ENCODE data around the gene EIF3A.
"Not testable (repeated sequence)": the region's sequence is repeated elsewhere in the genome, so short reads cannot be mapped to it uniquely, and the experiment has no call there.

Gene EIF3A

DNA sequence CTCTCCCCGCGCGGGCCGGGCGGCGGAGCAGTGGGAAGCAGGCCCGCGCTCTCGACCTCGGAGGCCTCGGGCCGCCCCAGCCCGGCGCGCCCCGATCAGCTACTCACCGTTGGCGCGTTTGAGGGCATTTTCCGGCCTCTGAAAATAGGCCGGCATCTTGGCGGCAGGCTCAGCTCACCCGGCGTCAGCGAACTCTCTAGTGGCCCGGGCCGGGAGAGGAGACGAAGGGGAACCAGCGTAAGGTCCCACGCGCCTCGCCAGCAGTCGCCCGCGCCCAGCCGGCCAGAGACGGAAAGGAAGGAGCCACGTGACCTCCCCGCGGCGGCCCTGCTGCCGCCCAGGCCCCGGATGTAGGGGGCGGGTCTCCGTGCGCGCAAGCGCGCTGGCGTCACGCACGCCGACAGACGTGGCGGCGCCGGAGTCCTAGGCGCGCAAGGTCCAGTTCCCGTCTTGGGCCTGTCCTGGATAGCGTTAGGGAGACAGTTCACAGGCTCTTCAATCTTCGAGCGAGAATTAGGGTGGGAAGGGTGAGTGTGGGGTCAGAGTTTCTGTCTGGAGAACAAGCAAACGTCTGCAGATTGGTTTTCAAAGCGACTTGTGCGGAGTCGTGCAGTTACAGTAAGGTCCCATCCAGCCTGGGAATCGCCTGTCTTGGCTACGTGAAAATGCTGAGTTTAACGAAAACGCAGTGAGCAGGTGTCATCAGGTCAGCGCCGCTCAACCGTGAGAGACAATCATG, at the start of gene EIF3A:
Gene EIF3A (minus strand): TSS at position 297 of the 739 bp plus-strand sequence. CDS start 141 bp downstream, at position 156.
- peak; percentile 80 to 86 for DNase-seq

- no peak for DNase-seq
Observed at GRCh38 chr10:119129721-119130120, 49.1 kb upstream of the EIF3A start.

- DNase-seq: no peak
Observed at GRCh38 chr10:119125942-119126341, 45.3 kb upstream of the EIF3A start.

- no peak for DNase-seq
Observed at GRCh38 chr10:119120875-119121274, 40.3 kb upstream of the EIF3A start.

DNA sequence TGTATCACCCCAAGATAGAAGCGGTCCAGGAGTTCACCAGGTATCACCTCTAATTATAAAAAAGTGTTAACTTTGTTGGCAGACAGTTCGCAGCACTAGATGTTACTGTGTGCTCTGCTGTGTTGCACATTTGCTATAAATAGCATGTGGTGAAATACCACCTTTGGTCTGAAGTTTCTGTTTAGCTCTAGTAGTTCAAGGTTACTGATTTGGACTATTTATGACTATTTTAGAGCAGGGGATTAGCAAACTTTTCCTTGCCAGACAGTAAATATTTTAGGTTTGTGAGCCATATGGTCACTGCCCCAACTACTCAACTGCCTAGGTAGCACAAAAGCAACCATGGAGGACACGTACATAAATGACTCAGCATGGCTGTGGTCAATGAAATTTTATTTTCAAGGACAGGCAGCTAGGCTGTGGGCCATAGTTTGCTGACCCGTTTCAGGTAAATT, 39.8 kb upstream of the EIF3A start:
- no peak for DNase-seq

DNA sequence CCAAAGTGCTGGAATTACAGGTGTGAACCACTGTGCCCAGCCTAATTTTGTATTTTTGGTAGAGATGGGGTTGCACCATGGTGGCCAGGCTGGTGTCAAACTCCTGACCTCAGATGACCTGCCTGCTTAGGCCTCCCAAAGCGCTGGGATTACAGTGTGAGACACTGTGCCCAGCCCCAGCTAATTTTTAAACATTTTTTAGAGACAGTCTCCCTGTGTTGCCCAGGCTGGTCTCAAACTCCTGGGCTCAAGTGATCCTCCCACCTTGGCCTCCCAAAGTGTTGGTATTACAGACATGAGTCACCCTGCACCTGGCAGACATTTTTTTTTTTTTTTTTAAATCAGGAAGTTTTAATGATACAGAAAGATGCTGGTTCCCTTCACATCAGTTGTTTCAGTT, 38.8 kb upstream of the EIF3A start:
- DNase-seq: no peak

GRCh38 chr10:119118231-119118630, 37.6 kb upstream of the EIF3A start:
- DNase-seq: no peak

DNA sequence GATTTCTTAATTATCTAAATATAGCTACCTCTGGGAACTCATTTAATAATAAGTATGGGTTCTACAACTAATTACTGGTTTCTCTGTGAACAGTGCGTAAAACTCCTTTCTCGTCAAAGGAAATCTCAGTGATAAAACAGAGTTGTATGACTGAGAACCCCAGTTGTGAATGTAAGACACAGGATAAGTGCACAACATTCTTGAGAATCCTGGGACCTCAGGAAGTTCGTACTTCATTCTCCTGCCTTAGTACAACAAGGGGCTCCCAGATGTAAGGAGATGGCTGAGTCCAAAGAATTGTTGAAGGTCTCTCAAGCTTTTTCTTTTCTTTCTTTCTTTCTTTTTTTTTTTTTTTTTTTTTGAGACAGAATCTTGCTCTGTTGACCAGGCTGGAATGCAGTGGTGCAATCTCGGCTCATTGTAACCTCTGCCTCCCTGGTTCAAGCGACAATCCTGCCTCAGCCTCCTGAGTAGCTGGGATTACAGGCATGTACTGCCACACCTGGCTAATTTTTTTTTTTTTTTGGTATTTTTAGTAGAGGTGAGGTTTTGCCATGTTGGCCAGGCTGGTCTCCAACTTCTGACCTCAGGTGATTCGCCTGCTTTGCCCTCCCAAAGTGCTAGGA, 35.8 kb upstream of the EIF3A start:
- DNase-seq: no peak

DNA sequence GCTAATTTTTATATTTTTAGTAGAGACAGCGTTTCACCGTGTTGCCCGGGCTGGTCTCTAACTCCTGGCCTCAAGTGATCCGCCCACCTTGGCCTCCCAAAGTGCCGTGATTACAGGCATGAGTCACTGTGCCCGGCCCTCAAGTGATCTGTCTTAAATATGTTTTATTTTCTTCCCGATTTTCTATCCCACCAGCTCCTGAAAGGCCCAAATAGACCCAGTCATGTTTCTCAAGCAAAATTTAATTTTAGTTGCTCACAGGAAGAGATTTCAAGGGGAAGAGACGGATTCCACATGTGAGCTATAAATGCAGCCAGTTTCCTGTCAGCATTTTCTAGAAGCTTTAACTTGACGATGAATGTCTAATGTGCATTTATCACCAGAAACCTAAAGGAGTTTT, 35.3 kb upstream of the EIF3A start:
- DNase-seq: no peak

GRCh38 chr10:119113751-119114732, 33.4 kb upstream of the EIF3A start:
- no peak for DNase-seq

DNA sequence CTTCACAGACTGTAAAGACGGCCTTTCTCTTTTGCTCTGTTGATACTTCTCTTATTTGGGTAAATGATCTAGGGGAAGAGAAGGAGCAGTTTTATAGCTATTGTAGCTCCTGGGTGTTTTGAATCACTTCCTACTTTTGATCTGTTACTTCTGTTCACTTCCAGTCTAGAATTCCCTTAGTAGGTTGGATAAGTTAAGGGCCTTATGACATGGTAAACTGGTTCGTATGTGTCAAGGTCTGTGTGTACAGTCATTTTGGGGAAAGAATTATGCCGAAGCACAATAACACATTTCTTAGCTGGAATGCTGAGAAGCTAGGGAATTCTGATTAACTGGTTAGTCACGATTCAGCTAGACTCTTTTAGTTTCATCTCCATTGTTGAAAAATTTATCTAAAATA, 31.4 kb upstream of the EIF3A start:
- no peak for DNase-seq

DNA sequence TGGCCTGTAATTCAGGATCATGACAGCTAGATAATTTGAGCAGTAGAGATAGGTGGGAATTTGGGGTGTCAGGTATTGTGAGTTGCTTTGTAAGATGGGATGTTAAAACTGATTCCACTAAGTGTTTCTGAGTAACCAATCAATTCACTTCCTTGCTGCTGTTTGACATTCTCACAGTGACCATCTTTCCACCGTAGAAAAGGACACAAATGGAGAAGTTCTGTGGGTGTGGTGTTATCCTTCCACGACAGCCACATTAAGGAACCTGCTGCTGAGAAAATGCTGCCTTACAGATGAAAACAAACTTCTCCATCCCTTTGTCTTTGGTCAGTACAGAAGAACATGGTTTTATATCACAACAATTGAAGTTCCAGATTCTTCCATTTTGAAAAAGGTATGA, 27.2 kb upstream of the EIF3A start:
- DNase-seq: not testable (repeated sequence)

DNA sequence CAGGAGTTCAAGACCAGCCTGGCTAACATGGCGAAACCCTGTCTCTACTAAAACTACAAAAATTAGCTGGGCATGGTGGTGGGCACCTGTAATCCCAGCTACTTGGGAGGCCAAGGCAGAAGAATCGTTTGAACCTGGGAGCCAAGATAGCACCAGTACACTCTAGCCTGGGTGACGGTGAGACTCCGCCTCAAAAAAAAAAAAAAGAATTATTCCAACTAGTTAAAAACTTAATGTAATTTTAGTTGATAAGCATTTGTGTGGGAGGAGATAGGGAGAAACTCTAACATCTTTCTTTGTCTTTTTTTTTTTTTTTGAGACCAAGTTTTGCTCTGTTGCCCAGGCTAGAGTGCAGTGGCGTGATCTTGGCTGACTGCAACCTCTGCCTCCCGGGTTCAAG, 26.5 kb upstream of the EIF3A start:
- not testable (repeated sequence) for DNase-seq

GRCh38 chr10:119105899-119106298, 25.3 kb upstream of the EIF3A start:
- DNase-seq: not testable (repeated sequence)

DNA sequence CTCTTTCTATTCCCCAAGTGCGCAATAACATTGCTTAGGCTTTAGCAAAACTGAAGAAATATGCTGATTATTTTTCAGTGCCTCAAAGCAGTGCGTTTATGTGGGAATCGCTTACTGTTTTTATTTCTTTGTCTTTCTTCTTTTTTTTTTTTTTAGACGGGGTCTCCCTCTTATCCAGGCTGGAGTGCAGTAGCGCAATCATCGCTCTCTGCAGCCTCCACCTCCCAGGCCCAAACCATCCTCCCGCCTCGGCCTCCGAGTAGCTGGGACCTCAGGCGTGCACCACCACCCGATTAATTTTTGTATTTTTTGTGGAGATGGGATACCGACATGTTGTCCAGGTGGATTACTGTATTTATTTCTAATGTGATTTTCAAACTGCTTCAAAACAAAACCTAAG, 24.5 kb upstream of the EIF3A start:
- no peak for DNase-seq

DNA sequence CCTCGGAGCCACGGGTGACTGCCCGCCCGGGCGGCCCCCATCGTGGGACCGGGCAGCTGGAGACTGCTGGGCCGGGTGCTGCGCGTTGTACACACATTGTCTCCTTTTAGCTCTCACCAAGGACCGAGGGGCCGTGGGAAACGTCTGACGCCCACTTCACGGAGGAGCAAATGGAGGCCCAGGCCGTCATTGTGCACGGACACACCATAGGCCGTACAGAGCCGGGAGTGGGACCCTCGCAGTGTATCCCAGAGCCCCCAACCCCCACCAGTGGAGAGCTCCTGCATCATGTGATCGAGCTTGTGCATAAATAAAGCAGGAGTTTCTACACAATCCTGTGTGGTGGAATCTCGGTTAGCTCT, 24.0 kb upstream of the EIF3A start:
- DNase-seq: no peak

DNA sequence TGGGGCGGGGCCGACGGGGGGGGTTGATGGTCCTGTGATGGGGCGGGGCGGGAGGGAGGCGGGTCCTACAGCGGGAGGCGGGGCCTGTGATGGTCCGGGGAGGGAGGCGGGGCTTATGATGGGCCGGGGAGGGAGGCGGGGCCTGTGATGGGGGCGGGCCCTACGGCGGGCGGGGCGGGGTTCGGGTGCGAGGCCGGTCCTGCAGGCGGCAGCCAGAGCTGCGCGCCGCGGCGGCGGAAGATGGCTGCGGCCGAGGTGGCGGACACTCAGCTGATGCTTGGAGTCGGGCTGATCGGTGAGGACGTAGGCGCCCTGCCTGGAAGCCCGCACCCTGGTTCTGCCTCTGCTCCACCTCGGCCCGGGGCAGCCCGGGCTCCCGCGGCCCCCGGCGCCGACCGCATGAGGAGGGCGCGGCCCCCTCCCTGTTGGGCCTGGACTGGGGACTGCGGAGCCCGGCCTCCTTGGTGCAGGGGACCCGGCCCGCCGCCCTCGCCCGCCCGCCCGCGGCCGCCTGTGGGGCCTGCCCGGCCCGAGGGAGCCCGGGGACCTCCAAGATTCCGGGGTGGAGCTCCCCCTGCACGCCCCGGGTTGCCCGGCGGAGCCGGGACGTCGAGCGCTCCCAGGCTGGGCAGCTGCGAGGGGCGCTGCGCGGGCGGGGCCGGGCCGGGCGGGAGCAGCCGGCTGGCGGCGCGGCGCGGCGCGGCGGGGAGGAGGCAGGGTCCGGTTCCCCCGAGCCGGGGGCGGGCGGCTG, 23.5 kb upstream of the EIF3A start, which contains the start of gene DENND10:
Gene DENND10 (plus strand): TSS at position 211 of the 751 bp plus-strand sequence. CDS start 30 bp downstream, at position 241.
- peak; percentile 38 to 57 for DNase-seq

DNA sequence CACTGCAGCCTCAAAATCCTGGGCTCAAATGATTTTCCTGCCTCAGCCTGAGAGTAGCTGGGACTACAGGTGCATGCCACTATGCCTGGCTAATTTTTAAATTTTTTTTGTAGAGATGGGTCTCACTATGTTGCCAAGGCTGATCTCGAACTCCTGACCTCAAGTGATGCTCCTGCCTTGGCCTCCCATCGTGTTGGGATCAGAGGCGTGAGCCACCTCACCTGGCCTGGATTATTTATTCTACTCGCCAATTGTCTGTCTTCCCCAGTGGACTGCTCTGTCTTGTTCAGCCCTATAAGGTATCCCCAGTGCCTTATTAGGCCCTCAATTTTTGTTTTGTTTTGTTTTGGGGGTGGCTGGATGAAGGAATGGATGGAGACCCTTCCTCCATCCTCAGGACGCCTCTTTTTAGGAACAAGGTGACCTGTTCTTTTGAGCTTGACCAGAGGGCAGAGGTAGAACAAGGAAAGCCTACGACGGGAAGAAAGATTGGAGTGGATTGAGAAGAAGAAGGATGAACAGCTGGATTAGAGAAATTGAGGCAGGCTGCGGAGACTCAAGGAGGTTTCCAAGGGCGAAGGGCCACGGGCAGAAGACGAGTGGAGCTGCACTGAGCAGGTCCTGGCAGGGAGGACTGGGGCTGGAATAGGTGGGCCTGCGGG, 22.8 kb upstream of the EIF3A start:
- no peak for DNase-seq

DNA sequence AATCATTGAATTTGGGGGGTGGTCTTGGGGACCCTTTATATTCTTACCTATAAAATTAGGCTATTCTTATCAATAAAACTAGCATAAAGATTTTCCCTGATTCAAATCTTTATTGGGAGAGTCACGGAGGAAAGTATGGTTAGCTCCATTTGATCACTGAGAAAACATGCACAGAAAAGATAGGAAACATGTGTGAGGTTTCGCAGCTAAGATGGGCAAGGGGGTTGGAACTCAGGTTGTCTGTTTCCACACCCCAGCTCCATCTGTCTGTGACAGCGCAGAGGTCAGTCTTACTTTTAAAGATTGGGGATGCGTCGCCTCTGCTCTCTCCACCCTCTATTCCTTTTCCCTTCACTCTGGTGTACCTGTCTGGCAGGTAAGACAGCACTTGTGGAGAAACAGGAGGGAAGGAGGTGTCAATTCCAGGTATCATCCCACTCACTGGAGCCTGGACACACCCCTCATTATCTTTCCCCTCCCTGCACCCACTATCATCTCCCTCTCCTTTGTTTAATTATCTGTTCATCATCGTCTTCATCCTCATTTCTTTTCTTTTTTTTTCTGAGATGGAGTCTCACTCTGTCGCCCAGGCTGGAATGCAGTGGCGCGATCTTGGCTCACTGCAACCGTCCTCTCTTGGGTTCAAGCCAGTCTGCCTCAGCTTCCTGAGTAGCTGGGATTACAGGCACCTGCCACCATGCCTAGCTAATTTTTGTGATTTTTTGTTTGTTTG, 20.9 kb upstream of the EIF3A start:
- DNase-seq: peak in 1 of 2 experiments; percentile 1

GRCh38 chr10:119100434-119101238, 20.0 kb upstream of the EIF3A start:
- no peak for DNase-seq

All from NCI-H2081 (cell line).